H9 (cell line): ENCODE results near the gene DNAJC15. TPM values are rescaled to one million over a fixed set of nuclear protein-coding genes. Genes with fewer than 3 reads are reported as not detected.

ENCODE experiments used
- DNase-seq: peaks from one replicate; pipeline ENCODE4 v3.0.0-alpha.2; 2017
- H2AFZ ChIP-seq: one replicate; pipeline ENCODE4 v1.6.1; 2013; ENCODE audit warnings: mild to moderate bottlenecking, low read length, control low read depth, moderate library complexity
- H2AK5ac ChIP-seq: 2 replicates; pipeline ENCODE4 v1.6.1; 2013; ENCODE audit warnings: low read length, control low read depth, mixed read lengths; ENCODE audit not compliant: insufficient read length
- H2BK120ac ChIP-seq: one replicate; pipeline ENCODE4 v1.6.1; 2013; ENCODE audit warnings: low read depth, mild to moderate bottlenecking, low read length, control low read depth, inconsistent platforms; ENCODE audit not compliant: poor library complexity, severe bottlenecking
- H2BK12ac ChIP-seq: 2 replicates; pipeline ENCODE4 v1.6.1; 2013; ENCODE audit warnings: low read length, control low read depth, mixed read lengths, low read depth; ENCODE audit not compliant: insufficient read length
- H2BK15ac ChIP-seq: 2 replicates; pipeline ENCODE4 v1.6.1; 2013; ENCODE audit warnings: low read depth, low read length, control low read depth
- H2BK20ac ChIP-seq: one replicate; pipeline ENCODE4 v1.6.1; 2013; ENCODE audit warnings: low read depth, mild to moderate bottlenecking, low read length, control low read depth, inconsistent platforms; ENCODE audit not compliant: poor library complexity, severe bottlenecking
- H2BK5ac ChIP-seq: 2 replicates; pipeline ENCODE4 v1.6.1; 2013; ENCODE audit warnings: low read length, control low read depth, mixed read lengths; ENCODE audit not compliant: insufficient read length
- H3K14ac ChIP-seq: 2 replicates; pipeline ENCODE4 v1.6.1; 2013; ENCODE audit warnings: low read length, control low read depth; ENCODE audit not compliant: insufficient read depth
- H3K18ac ChIP-seq: 2 replicates; pipeline ENCODE4 v1.6.1; 2013; ENCODE audit warnings: low read depth, mild to moderate bottlenecking, mixed read lengths, low read length, control low read depth; ENCODE audit not compliant: insufficient read length
- H3K23ac ChIP-seq: 2 replicates; pipeline ENCODE4 v1.6.1; 2013; ENCODE audit warnings: low read length, control low read depth, mixed read lengths, low read depth; ENCODE audit not compliant: insufficient read length
- H3K23me2 ChIP-seq: 2 replicates; pipeline ENCODE4 v1.6.1; 2013; ENCODE audit warnings: low read depth, mild to moderate bottlenecking, mixed read lengths, low read length, control low read depth; ENCODE audit not compliant: insufficient read length, poor library complexity, severe bottlenecking
- H3K27ac ChIP-seq: 2 replicates; pipeline ENCODE4 v1.5.1; 2013; ENCODE audit warnings: low read length, control low read depth, mixed read lengths, low read depth; ENCODE audit not compliant: insufficient read length
- H3K27me3 ChIP-seq: 2 replicates; pipeline ENCODE4 v1.6.1; 2013; ENCODE audit warnings: low read length, control low read depth, inconsistent platforms; ENCODE audit not compliant: insufficient read depth
- H3K4ac ChIP-seq: 2 replicates; pipeline ENCODE4 v1.6.1; 2013; ENCODE audit warnings: low read depth, mild to moderate bottlenecking, control low read depth, inconsistent platforms, low read length, moderate library complexity
- H3K4me1 ChIP-seq: 2 replicates; pipeline ENCODE4 v1.6.1; 2013; ENCODE audit warnings: low read length, control low read depth, inconsistent platforms; ENCODE audit not compliant: insufficient read depth
- H3K4me2 ChIP-seq: 2 replicates; pipeline ENCODE4 v1.6.1; 2013; ENCODE audit warnings: low read length, control low read depth, mixed read lengths; ENCODE audit not compliant: insufficient read length, insufficient read depth
- H3K56ac ChIP-seq: 2 replicates; pipeline ENCODE4 v1.6.1; 2013; ENCODE audit warnings: low read depth, mild to moderate bottlenecking, mixed read lengths, low read length, control low read depth; ENCODE audit not compliant: insufficient read length
- H3K79me1 ChIP-seq: 2 replicates; pipeline ENCODE4 v1.6.1; 2013; ENCODE audit warnings: low read depth, mild to moderate bottlenecking, moderate library complexity, low read length, control low read depth, inconsistent platforms; ENCODE audit not compliant: insufficient read depth, poor library complexity, severe bottlenecking
- H3K79me2 ChIP-seq: 2 replicates; pipeline ENCODE4 v1.6.1; 2013; ENCODE audit warnings: low read length, control low read depth, inconsistent platforms; ENCODE audit not compliant: insufficient read depth
- H3K9ac ChIP-seq: 2 replicates; pipeline ENCODE4 v1.6.1; 2013; ENCODE audit warnings: low read length, control low read depth, mixed read lengths; ENCODE audit not compliant: insufficient read length; ENCODE audit errors: extremely low read depth
- H3K9me3 ChIP-seq: one replicate; pipeline ENCODE4 v1.6.1; 2013; ENCODE audit warnings: low read depth, low read length, inconsistent platforms; ENCODE audit not compliant: control insufficient read depth
- H3T11ph ChIP-seq: one replicate; pipeline ENCODE4 v1.6.1; 2013; ENCODE audit warnings: mild to moderate bottlenecking, low read length, control low read depth, inconsistent platforms
- H4K20me1 ChIP-seq: one replicate; pipeline ENCODE4 v1.6.1; 2013; ENCODE audit not compliant: control insufficient read depth, insufficient read length, insufficient read depth
- H4K5ac ChIP-seq: 2 replicates; pipeline ENCODE4 v1.6.1; 2013; ENCODE audit warnings: low read depth, mild to moderate bottlenecking, mixed read lengths, low read length, control low read depth; ENCODE audit not compliant: insufficient read length
- H4K8ac ChIP-seq: replicated peaks from 2 replicates; pipeline ENCODE4 v1.6.1; 2013; ENCODE audit warnings: low read length, control low read depth, mixed read lengths, low read depth; ENCODE audit not compliant: insufficient read length
- H4K91ac ChIP-seq: 2 replicates; pipeline ENCODE4 v1.6.1; 2013; ENCODE audit warnings: low read depth, mild to moderate bottlenecking, moderate library complexity, mixed read lengths, low read length, control low read depth; ENCODE audit not compliant: insufficient read length
- H3K27ac Mint-ChIP-seq, 3 experiments: 2 replicates in 2 of 3; 3 replicates in 1 of 3; pipeline ENCODE4 v1.8.0; 2020 to 2021; ENCODE audit warnings: mixed read lengths in 3 of 3, mild to moderate bottlenecking in 1 of 3, moderate library complexity in 1 of 3
- H3K27me3 Mint-ChIP-seq: 2 replicates; pipeline ENCODE4 v1.8.0; 2021; ENCODE audit warnings: low read depth, mild to moderate bottlenecking, moderate library complexity, mixed read lengths
- H3K36me3 Mint-ChIP-seq, 3 experiments: 2 replicates in 2 of 3; 3 replicates in 1 of 3; pipeline ENCODE4 v1.8.0; 2020 to 2021; ENCODE audit warnings: low read depth in 3 of 3, mixed read lengths in 3 of 3; ENCODE audit not compliant: insufficient read depth in 1 of 3
- H3K4me1 Mint-ChIP-seq, 2 experiments: 2 replicates each; pipeline ENCODE4 v1.8.0; 2020; ENCODE audit warnings: mixed read lengths in 2 of 2
- H3K4me3 Mint-ChIP-seq, 2 experiments: 2 replicates in 1 of 2; 3 replicates in 1 of 2; pipeline ENCODE4 v1.8.0; 2020 to 2021; ENCODE audit warnings: mild to moderate bottlenecking in 2 of 2, mixed read lengths in 2 of 2, moderate library complexity in 1 of 2
- H3K9me3 Mint-ChIP-seq, 2 experiments: 2 replicates in 1 of 2; 3 replicates in 1 of 2; pipeline ENCODE4 v1.8.0; 2020; ENCODE audit warnings: mild to moderate bottlenecking in 2 of 2, mixed read lengths in 2 of 2, moderate library complexity in 1 of 2
- WGBS: extraction: QIAGEN DNeasy Blood & Tissue Kit; methylation state at CpG from one replicate; pipeline ENCODE4 v1.1.7; 2013; ENCODE audit warnings: missing lambda C conversion rate, low lambda C conversion rate, mixed read lengths; ENCODE audit not compliant: insufficient read length; ENCODE audit errors: extremely low coverage; 5-methylcytosine and 5-hydroxymethylcytosine counted together
- total RNA-seq: library from RNA; stranded (reverse); gene quantifications from 2 replicates; pipeline ENCODE4 v1.2.1, GENCODE V29; 2021
- TF ChIP-seq, protein P1 (sequence below): fragments of 200-600 bp; sonication (generic); conservative IDR thresholded peaks from 3 replicates; pipeline ENCODE4 v1.8.0; 2021; ENCODE audit warnings: antibody characterized with exemption, mild to moderate bottlenecking

DNAJC15 gene
- total RNA-seq, 1 experiment from 2014 or later = 13.4 TPM

- H3K56ac ChIP-seq = no peak overlapping the region
- Mint-ChIP-seq H3K4me1 (peaks cover 19 to 20% of the 10 kb centered on the region in 2 experiments), H3K4me3 (no peak overlapping the region), H3K9me3 (no peaks in the 10 kb centered on the region), H3K27ac (no peak overlapping the region), H3K36me3 (no peaks in the 10 kb centered on the region; a peak in 1 of 7 replicates), H3K27me3 (no peaks in the 10 kb centered on the region)
- no peaks in the 10 kb centered on the region for H4K20me1 ChIP-seq
- no peak overlapping the region for H3K18ac ChIP-seq
- WGBS = no CpG with 5 or more reads among the region's 6 CpGs
- no peak overlapping the region for H3K27ac ChIP-seq
- no peak overlapping the region for H3K4ac ChIP-seq
- H2BK5ac ChIP-seq = no peak overlapping the region
- H3K23ac ChIP-seq = no peak overlapping the region
- no peaks in the 10 kb centered on the region for H3K79me1 ChIP-seq
- H2BK120ac ChIP-seq = no peak overlapping the region
- H2BK15ac ChIP-seq = no peak overlapping the region
- H3K4me1 ChIP-seq = peaks cover 11% of the 10 kb centered on the region; the same call in 1 of the 2 replicates
- no peak overlapping the region for H3K14ac ChIP-seq
- no peak overlapping the region for H3T11ph ChIP-seq
- no peak overlapping the region for H4K8ac ChIP-seq
- H3K9ac ChIP-seq = no peak overlapping the region
- no peaks in the 10 kb centered on the region for H3K79me2 ChIP-seq
- no peak for DNase-seq
- H2BK12ac ChIP-seq = no peak overlapping the region
- H2BK20ac ChIP-seq = no peak overlapping the region
- no peak overlapping the region for H2AK5ac ChIP-seq
- H4K91ac ChIP-seq = no peak overlapping the region
- H2AFZ ChIP-seq = no peak overlapping the region
- no peaks in the 10 kb centered on the region for H3K23me2 ChIP-seq
- no peaks in the 10 kb centered on the region for H3K27me3 ChIP-seq
- no peak overlapping the region for H4K5ac ChIP-seq
- H3K9me3 ChIP-seq = no peaks in the 10 kb centered on the region
- H3K4me2 ChIP-seq = no peak overlapping the region
- TF ChIP-seq, protein P1, sequence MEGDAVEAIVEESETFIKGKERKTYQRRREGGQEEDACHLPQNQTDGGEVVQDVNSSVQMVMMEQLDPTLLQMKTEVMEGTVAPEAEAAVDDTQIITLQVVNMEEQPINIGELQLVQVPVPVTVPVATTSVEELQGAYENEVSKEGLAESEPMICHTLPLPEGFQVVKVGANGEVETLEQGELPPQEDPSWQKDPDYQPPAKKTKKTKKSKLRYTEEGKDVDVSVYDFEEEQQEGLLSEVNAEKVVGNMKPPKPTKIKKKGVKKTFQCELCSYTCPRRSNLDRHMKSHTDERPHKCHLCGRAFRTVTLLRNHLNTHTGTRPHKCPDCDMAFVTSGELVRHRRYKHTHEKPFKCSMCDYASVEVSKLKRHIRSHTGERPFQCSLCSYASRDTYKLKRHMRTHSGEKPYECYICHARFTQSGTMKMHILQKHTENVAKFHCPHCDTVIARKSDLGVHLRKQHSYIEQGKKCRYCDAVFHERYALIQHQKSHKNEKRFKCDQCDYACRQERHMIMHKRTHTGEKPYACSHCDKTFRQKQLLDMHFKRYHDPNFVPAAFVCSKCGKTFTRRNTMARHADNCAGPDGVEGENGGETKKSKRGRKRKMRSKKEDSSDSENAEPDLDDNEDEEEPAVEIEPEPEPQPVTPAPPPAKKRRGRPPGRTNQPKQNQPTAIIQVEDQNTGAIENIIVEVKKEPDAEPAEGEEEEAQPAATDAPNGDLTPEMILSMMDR = no peak
Measured at GRCh38 chr13:43123856-43124255, 100.5 kb downstream of the DNAJC15 start.
